Iris pigment epithelial cell (primary cell): ENCODE measurements around the gene KCTD12.

Experiments
- DNase-seq: peaks from one replicate; pipeline ENCODE4 v3.0.0-alpha.2; 2011; ENCODE audit warnings: low read depth

KCTD12 gene

DNA sequence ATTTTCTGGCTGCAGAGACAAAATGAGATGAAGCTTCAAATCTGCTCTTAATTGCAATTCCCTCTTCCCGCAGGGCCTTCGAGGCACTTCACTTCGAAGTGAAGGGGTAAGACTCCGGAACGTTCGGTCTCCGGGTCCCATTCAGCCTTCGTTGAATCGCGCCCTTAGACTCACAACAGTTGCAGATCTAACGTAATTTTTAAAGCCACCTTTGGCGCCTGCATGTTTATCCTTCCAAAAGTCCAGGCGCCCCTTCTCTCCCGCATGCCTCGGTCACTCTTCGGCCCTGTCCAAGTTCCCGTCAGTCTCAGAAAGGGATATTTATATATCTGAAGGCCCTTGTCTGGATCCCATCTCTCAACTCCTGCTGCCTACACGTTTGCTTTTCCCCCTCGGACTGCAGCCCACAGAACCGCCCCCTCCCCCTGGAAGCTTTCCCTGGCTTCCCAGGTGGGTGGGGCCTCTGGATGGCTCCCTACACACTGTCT lies 915 bp upstream of the KCTD12 start:
- DNase-seq = no peak

DNA sequence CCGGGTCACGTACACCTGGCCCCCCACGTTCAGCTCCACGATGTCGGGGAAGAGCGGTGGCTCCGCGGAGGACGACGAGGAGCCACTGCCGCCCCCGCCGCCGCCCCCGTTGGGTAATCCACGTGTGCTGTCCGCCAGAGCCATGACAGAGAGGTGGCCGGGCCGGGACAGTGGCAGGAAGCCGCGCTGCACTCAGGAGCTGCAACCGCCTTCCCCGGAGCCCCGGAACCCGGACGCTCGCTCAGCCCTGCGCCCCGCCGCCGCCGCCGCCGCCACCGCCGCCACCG lies 257 bp downstream of the KCTD12 start:
- DNase-seq = no peak

DNA sequence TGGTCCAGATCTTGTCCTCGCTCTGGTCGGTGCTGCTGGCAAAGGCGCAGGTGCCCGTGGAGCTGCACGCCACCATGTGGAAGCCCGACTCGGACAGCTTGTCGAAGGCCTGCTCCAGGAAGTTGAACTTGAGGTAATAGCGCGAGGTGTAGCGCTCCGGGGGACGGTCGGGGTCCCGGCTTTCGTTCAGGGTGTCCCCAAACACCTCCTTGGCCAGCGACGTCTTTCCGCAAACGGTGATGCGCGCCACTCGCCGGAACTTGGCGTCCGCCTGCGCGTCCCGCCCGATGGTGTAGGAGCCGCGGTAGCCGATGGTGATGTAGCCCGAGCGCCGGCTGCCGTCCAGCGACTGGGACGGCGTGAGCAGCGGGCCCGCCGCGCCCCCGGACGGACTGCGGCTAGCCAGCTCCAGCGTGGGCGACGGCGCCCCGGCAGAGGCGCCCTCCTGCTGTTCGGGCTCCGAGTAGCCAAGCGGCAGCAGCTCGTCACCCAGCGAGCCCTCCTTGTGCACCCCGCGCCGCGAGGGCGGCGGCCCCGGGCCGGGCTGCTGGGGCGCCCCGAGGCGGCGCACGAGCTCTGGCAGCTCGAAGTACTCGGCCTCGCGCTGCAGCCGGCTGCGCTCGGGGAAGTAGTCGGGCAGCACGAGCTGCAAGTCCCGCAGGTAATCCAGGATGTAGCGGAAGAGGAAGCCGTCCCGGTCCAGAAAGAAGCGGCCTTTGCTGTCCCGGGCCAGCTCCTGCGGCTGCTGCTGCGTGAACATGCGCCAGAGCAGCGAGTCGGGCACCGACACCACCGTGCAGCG lies 801 bp downstream of the KCTD12 start:
- peak; percentile 83 for DNase-seq

DNA sequence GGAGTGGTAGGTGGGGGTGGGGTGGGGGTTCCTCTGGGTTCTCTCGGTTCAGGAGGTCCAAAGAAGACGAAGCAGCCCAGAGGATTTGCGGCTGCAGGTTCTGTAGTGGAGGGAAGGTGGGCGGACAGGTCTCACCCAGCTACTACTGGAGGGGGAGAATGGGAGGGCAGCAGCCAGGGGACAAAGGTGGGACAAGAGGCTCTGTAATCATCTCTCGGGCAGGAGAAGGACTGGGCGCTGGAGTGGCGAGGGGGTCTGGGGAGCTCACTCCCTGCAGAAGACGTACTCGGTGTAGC lies 1.4 kb downstream of the KCTD12 start:
- DNase-seq = no peak

DNA sequence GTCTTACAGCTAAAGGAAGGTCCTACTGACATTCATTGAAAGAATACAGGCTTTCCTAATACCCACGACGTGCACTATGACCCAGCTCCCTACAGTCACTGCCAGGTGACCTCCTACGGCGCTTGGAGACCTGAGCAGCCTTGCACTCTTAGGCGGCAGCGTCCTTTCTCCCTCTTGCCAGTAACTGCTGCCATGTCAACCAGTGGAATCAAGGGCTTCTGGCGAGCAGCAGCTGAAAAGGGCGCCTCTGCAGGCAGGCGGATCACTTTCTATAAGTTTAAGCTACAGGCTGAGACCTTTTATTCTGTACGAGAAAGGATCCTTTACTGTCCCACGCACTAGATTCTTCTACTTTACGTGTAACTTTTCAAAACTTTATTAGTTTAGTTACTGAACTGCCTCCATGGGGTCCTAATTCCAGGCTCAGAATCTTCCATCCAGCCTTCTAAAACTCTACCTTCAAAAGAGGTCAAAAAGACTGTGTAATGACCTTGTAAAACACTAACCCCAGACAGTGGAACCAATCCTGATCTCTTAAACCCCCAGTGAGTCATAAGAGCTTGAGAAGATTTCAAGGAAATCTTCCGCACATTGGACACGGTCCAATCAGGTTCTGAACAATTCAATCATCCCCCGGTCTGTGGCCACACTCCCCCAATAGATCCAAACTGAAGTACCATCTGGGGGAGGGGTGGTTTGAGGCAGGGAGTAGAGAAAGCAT lies 1.9 kb downstream of the KCTD12 start:
- peak; percentile 77 for DNase-seq

DNA sequence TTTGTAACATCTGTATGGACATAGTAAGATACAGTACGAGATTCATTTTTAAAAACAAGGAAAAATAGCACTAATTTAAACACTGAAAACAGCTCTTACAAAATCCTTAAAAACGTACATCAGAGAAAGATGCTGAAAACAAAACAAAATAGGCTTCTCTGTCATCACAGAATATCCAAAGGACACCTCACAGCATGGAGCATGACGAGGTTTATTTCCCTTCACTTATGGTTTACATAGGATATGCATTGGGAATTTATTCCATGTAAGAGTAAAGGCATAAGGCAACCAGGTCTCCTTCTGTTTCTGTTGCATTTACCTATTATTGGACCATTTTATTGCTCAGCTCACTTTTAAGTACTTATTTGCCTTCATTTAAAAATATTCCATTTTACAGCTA lies 3.0 kb downstream of the KCTD12 start:
- no peak for DNase-seq

DNA sequence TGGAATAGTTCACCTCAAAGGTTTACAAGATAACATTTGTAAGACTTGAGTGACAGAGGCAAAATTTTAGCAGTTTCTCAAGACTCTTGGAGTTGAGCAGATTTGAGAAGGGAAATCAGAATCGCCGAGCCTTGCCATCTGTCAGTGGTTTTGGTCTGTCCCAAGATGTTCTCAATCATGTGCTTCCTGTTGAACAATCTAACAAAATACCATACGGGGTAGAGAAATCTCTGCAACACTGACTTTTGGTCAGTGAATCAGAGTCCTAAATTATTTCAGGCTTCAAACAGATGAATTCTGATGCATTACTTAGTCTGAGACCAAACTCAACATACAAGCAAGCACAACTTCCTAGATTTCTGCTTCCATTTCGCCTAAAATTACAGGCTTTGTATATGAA lies 3.8 kb downstream of the KCTD12 start:
- peak; percentile 81 for DNase-seq

DNA sequence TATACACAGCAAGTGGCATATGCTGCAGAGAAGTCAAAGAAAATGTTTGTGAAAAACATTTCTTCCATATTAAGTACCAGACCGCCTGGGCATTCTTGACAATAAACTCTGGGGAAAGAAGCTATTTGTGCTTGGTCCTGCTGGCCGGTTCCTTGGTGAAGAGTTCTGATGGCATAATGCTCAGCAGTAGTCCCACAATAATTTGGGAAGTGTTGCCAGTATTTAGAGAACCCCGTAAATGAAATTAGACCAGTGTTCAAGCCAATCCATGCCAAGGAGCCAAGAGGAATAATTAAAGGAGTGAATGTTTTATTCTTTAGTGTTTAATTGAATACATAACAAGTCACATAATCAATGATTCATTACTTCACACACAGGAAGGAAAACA lies 6.3 kb downstream of the KCTD12 start:
- no peak for DNase-seq

DNA sequence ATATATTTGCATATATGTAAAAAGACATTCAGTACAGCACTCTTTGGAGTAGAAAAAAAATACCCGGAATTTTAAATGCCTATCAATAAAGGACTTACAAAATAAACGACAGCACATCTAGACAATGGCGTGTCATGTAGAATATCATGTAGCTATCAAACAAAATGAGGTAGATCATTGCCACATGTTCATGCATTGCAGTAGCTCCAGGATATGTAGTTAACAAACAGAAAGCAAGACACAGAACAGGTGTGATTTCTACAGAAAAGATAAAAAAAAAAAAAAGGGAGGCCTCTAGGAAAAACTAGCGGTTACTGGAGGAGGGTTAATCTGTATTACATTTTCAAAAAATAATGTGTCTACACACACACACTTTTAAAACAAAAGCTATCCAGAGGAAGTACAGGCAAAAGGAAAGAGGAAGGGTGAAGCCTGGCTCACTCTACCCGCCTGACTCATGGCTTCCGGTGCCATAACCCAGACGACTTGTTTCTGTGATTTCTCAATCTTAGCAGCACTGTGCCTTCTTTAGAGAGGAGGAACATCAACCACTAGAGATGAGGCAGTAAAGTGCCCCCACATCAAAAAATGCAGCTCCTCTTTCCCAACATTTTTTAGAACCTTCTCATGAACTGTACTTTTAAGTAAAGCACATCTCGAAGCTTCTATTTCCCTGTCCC lies 6.9 kb downstream of the KCTD12 start:
- peak; percentile 93 for DNase-seq

DNA sequence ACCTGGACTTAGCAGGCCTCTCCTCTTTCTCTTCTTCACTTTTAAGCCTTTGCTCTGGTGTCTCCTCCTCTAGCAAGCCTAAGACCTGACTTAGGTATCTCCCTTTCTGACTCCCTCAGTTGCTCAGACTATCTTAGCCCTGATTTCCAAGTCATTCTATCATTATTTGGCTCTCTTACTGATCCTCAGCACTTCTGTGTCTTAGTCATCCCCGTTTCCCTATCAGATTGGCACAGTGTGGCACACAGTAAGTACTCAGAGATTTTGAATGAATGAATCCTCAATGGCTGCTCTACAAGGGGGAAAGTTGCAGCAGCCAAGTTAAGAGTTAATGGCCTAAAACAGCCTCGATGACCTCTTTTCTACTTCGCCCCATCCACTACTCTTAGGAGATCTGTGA lies 8.2 kb downstream of the KCTD12 start:
- DNase-seq = no peak

DNA sequence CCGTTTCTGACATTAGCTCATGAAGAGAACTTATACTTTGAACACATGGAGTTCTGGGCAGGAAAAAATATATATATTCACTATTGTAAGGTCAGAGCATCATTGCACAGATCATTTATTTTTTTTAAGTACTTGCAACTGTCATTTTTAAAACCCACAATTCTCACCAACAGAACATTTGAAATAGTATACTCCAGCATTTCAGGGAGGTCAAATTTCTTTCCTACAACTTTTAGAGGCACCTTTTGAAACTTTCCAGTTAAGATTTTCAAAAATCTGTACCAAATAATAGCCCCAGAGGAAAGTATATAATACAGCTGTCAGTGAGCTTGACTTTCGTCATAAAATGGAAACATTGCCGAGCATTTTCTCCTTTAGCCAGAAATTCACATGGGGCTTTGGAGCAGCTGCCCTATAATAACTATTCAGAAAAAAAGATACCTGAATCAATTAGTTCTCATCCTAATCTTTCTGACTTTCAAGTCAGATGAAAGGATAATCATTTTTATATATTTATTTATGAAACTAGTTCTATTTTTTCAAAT lies 10.9 kb downstream of the KCTD12 start:
- DNase-seq = no peak

DNA sequence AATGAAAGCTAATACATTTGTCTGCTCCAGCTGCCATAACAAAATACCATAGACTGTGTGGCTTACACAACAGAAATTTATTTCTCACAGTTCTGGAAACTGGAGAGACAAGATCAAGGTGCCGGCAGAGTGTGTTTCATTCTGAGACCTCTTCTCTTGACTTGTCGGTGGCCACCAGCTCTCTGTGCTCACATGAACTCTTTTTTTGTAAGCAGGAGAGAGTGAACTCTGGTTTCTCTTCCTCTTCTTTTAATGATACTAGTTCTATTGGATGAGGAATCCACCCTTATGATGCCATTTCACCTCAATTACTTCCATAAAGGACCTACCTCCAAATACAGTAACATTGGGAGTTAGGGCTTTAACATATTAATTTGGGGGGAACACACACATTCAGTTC lies 11.7 kb downstream of the KCTD12 start:
- DNase-seq = no peak

DNA sequence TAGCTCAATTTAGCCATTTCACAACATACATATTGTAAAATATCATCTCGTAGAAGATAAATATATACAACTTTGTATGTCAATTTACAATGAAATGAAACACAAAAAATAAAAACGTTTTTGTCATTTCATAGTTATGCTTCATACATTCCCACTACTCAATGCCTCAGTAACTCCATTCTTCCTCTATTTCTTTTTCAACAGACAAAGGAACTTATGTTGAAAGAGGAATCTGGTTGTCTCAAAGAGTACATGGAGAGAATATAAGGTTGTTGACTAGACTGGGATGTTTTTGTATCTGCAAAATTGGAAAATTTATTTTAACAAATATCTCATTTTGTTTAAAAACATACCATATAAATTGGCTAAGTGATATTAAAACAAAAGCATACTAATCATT lies 12.8 kb downstream of the KCTD12 start:
- no peak for DNase-seq

DNA sequence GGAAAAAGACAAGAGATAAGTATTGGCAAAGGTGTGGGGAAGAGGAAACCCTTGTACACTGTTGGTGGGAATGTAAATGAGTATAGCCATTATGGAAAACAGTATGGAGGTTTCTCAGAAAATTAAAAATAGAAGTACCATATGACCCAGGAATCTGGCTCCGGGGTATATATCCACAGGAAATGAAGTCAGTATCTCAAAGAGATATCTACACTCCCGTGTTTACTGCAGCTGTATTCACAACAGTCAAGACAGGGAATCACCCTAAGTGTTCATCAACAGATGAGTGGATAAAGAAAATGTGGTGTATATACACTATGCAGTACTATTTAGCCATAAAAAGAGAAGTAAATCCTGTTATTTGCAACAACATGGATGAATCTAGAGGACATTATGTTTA lies 13.5 kb downstream of the KCTD12 start:
- DNase-seq = peak; percentile 24

DNA sequence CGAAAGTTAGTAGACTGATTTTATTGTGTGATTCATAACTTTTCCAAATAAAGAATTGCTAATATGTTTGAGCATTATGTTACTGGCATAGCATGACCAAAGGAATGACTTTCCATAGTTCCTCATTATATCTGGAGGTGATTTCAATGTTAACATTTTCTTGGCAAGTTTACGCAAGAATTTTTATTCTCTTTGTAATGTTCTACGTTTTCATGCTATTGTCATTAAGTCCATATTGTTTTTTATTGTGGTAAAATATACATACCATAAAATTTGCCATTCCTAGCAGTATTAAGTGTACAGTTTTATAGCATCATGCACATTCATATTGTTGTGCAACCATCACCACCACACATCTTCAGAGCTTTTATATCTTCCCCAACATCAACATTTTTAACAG lies 14.8 kb downstream of the KCTD12 start:
- DNase-seq = no peak

DNA sequence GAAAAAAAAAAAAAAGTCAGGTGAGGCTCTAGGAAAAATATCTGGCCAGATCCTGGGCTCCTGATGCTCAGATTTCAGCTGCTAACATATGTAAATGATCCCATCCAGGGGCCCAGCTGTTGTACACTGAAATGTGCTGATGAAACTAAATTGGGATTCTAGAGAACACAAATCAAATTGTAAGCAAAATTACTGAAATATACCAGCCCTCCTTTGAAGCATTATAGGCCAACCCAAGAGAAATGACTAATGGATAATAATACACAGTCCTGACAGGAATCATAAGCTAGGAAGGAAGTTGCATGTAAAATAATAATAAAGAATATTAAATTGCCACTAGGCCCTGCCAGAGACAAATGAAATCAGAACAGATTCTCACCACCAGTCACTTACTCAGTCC lies 17.8 kb downstream of the KCTD12 start:
- DNase-seq = no peak

DNA sequence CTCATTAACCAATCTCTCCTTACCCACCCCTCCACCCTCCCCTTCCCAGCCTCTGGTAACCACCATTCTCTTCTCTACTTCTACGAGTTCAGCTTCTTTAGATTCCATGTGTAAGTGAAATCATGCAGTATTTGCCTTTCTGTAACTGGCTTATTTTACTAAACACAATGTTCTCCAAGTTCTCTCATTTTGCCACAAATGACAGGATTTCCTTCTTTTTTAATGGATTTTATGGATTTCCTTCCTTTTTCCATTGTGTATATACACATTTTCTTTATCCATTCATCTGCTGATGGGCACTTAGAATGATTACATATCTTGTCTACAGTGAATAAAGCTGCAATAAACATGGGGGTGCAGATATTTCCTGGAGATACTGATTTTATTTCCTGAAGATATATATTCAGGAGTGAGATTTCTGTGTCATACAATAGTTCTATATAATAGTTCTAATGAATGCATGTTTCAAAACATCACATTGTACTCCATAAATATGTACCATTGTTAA lies 20.2 kb downstream of the KCTD12 start:
- no peak for DNase-seq

DNA sequence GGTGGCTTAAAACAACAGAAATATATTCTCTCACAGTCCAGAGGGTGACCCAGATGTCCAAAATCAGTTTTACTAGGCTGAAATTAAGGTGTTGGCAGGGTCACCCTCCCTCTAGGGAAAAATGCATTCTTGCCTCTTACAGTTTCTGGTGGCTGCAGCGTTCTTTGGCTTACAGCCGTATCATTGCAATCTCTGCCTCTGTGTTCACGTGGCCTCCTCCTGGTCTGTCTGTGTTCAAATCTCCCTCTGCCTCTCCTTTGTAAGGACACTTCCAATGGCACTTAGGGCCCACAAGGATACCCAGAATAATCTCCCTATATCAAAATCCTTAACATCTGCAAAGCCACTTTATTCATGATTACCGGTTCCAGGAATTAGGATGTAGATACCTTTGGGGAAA lies 21.1 kb downstream of the KCTD12 start:
- DNase-seq = no peak

DNA sequence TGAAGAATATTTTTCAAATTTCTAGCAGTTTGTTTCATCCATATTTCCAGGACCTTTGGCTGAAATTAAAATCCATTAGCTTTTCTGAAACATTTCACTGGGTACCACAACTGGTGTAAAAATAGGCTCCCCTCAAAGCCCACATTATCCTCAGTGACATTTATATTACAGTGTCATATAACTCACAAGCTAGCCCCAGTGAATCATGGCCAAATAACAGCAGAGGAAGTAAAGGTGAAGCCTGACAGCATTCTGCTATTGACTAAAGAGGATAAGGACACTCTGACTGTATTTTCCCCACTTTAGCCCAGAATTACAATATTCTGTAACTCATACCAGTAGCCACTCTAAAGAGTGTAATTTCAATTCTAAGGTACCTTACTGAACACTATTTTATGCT lies 21.9 kb downstream of the KCTD12 start:
- no peak for DNase-seq

DNA sequence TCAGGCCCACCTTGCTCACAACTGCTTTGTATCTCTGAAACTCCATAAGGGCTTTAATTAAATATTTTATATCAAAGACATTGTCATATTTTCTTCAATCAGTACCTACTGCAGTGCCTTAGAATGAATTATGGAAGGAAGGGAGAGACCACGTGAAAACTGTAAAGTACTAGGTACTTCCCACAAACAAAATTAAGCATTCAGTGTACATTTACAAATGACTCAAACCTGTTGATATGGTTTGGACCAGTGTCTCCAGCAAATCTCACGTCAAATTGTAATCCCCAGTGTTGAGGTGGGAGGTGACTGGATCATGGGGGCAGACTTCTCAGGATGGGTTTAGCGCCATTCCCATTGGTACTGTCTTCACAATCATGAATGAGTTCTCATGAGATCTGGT lies 23.2 kb downstream of the KCTD12 start:
- no peak for DNase-seq

DNA sequence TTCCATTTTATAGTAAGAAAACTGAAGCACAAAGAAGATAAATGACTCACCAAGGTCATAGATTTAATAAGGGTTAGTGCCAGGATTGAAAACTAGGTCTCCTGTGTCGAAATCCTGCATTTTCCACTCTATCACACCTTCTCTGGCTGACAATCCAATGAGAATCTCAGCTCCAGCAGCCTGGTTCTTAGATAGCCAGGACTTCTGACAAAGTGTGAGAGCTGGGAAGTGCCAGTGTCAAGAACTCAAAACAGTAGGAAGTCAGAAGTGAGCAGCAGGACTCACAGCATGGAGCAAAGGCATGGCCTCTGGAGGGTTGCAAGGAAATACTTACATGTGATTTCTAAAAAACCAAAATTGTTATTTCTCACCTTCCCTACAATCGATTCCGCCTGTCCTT lies 24.3 kb downstream of the KCTD12 start:
- no peak for DNase-seq

DNA sequence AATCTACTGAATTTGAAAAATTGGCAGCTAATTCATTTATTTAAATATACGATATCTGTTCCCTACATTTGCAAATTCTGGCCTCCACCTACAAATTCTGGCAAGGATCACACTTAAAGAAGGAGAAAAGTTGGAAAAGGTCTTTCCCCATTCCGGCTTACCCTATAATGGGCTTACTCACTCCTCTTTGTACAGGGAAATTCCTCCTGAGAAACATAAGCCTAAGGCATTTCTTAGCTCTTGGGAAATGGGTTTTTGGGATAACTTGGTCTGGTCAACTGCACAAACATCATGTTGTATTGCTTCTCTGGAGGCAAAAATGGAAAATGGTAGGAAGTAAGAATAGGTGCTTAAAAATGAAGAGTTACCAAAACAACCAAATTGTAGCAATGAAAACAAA lies 25.5 kb downstream of the KCTD12 start:
- no peak for DNase-seq

DNA sequence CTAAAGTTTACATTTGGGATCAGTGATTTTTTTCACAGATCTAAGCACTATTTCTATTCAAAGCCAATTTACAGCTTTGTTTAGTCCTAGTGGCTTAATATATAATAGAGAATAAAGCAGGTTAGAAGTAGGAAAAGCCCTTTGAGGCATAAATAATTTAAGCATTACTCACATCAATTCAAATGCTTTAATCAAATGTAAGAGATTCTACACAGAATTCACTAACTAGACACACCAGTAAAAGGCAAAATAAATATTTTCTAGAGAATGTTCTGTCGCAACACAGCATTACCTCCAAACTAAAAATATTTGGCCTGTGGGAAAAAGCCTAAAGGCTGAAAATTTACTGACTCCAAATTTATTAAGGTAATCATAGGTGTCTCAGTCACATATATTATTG lies 31.3 kb downstream of the KCTD12 start:
- DNase-seq = peak; percentile 56
